Measurements from ENCODE around the gene SPDYE2.
"Not testable (repeated sequence)": the region's sequence is repeated elsewhere in the genome, so short reads cannot be mapped to it uniquely, and the experiment has no call there.

SPDYE2 gene

GRCh38 chr7:102604431-102605145, 53.6 kb downstream of the SPDYE2 start:
- not testable (repeated sequence) for DNase-seq

GRCh38 chr7:102606848-102607247, 55.8 kb downstream of the SPDYE2 start:
- DNase-seq = not testable (repeated sequence)

- DNase-seq = not testable (repeated sequence)
Measured at GRCh38 chr7:102609734-102610133, 58.7 kb downstream of the SPDYE2 start.

GRCh38 chr7:102610441-102610840, 59.4 kb downstream of the SPDYE2 start:
- not testable (repeated sequence) for DNase-seq

- not testable (repeated sequence) for DNase-seq
Measured at GRCh38 chr7:102611013-102611674, 60.1 kb downstream of the SPDYE2 start.

- not testable (repeated sequence) for DNase-seq
Measured at GRCh38 chr7:102611675-102612325, 60.8 kb downstream of the SPDYE2 start.

Data from SW 1271 (cell line).